COLO829 (cell line): ENCODE results near the gene UBC.
"Not testable (repeated sequence)": the region's sequence is repeated elsewhere in the genome, so short reads cannot be mapped to it uniquely, and the experiment has no call there.

ENCODE experiments used
- DNase-seq: peaks from one replicate; pipeline ENCODE4 v3.0.0; 2012; ENCODE audit warnings: low spot score

Gene UBC

DNA sequence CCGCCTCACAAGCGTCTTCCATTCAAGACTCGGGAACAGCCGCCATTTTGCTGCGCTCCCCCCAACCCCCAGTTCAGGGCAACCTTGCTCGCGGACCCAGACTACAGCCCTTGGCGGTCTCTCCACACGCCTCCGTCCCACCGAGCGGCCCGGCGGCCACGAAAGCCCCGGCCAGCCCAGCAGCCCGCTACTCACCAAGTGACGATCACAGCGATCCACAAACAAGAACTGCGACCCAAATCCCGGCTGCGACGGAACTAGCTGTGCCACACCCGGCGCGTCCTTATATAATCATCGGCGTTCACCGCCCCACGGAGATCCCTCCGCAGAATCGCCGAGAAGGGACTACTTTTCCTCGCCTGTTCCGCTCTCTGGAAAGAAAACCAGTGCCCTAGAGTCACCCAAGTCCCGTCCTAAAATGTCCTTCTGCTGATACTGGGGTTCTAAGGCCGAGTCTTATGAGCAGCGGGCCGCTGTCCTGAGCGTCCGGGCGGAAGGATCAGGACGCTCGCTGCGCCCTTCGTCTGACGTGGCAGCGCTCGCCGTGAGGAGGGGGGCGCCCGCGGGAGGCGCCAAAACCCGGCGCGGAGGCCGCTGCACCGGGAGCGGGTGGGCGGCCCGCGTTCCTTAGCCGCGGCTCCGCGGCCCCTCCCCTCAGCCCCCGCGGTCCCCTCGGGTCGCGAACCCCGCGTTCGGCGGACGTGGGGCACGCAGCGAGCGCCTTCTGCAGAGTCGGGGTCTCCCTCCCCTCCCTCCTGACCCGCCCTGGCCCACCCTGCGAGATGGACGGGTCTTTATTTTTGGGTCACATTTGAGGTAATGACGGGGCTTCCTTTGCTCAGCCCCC lies at the start of gene UBC:
UBC (minus strand) TSS at position 259 of the 847 bp plus-strand sequence. CDS start 879 bp downstream, outside the sequence.
- peak; percentile 61 for DNase-seq

DNA sequence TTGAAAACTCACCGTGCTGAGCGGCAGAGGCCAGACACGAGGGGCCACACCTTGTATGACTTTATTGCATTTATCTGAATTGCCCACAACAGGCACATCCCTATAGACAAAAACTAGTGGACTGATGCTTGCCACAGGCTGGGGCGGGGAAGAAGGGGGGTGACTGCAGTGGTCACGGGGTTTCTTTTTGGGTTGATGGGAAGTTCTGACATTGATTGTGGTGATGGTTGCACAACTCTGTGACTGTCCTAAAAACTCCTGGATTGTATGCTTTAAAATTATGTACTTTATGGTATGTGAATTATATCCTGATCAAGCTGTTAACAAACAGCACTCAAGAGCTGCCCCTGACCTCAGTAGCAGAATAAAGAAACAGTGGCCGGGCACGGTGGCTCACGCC lies 48.8 kb upstream of the UBC start:
- no peak for DNase-seq

DNA sequence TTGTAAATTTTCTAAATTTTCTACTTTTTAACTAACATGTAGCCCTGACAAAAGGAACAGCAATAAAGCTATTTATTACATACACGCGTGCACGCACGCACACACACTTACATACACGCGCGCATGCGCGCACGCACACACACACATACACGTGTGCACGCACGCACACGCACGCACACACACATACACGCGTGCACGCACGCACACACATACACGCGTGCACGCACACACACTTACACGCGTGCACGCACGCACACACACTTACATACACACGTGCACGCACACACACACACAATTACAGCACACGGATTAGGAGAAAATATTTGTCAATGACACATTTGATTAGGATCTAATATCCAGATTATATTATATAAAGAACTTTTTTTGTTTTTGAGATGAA lies 46.6 kb upstream of the UBC start:
- no peak for DNase-seq

DNA sequence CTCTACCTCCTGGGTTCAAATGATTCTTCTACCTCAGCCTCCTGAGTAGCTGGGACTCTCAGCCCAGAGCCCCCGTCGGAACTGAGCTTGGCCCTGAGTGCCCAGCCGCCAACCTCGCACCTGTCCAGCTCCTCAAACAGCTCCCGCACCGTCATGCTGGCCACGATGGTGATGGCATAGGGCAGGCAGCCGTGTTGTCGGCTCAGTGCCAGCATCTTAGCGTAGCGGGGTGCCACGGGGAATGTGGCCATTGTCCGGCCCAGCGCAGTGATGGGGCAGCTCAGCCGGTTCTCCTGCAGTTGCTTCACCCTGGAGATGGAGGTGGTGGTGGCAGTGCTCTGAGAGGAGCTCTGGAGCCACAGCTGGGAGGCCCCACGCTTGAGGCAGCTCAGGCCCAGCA lies 42.1 kb upstream of the UBC start:
- DNase-seq, result no peak

DNA sequence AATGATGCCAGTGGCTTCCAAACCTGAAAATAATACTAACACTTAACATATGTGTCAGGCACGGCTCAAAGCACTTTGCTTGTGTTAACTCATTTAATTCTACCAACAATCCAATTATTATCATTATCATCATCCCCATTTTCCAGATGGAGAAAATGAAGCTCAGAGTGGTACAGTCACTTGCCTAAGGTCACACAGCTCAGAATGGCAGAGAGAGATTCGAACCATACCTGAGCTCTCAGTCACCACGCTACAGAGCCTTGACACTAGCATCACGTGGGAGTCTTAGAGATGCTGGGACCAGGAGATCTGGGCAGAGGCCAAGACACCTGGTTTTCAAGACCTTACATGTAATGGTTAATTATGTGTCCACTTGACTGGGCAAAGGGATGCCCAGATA lies 40.3 kb upstream of the UBC start:
- no peak for DNase-seq

DNA sequence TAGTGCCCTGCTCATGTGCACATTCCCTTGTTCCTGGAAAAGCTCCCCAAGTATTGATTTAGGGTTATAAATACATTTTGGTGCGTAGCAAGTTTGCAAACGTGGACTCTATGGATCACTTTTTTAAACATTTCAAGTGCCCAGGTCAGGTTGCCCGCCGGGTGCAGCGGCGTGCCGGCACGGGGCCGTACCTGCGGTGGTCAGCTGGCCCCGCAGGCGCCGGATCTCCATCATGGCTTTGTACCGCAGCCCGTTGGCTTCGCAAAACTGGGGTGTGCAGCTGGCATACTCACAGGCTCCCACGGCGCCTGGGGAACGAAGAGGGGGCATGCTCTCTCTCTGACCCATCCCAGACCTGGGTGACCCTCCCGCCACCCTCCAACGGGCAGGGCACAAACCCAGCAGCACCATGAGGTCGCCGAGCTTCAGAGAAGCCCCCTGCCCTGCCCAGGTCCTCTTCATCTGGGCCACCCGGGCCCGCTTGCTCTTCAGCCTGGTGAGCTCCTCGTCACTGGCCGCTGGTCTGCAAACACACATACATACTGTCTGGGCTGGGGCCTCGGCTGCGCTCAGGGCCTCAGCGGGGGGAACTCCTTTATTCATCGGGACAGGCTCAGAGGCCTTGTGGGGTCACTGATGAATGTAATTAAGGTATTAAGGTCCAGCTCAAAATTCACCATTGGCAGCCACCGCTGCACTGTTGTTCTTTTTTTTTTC lies 39.4 kb upstream of the UBC start:
- no peak for DNase-seq

DNA sequence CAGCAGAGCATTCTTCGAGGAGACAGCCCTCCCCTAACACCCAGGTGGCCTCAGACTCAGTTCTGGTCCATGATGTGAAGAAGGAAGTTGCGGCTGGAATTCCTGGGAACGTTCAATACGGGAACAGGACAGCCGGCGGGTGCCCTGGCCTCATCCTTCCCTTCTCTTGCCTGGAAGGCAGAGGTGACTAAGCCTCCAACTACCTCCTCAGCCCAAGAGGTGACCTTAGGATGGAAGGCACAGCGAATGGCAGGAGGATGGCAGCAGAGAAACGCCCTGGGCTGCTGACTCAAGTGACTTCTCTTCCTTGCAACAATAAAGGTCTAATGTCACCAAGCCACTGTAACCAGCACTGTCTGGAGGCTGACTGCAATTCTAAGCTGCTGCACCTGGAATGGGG lies 38.4 kb upstream of the UBC start:
- DNase-seq, result no peak

DNA sequence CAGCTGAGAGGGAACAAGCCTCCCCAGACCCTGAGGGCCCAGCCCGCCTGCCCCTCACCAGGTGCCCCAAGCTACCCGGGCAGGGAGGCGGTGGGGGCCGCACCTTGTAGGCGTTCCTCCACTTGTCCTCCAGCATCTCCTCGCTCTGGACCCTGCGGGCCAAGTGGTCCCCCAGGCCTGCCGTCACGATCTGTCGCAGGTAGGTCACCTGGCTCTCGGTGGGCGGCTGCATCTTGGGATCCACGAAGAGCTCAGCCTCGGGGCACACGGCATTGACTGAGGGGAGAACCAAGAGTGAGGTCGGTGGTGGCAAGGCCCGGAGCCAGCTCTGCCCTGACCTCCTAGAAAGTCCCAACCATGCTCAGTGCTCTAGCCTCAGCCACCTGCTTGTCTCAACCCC lies 37.8 kb upstream of the UBC start:
- no peak for DNase-seq

DNA sequence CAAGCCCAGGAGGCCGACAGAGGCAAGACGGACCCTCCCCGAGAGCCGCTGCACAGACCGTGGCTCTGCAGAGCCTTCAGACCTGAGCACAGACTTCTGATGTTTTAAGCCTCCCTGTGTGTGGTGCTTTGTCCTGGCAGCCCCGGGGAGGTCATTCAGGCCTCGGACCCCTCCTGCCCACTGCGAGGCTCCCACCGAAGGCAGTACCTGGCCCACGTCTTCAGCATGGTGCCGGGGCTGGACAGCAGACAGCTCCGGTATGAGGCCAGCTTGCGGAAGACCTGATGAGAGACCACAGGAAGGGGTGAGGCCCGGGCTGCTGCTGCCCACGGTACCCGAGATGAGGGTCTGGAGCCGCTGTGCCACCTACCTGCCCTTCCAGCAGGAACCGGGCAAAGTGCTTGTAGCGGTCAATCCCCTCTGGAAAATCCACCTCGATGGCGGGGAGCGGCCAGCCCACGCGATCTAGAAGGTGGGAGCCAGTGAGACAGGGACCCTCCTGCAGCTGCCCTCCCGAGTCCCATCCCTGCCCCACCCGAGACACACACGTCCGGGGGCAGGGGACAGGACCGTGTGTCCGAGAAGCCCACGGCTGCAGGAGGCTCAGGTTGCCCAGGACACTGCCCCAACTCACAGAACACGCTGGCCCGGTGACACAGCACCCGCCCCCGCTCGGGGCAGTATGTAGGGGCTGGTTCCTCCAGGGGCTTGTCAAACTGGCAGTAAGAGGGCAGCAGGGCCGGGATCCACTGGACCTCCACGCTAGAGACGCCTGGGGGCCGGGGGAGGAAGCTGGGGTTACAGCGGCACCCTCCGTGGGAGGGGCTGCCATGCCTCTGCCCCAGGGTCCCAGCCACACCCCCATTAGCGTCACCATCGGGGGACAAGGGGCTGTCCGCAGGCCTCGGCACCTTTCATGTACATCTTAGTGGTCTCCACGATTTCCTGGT lies 35.6 kb upstream of the UBC start:
- no peak for DNase-seq

DNA sequence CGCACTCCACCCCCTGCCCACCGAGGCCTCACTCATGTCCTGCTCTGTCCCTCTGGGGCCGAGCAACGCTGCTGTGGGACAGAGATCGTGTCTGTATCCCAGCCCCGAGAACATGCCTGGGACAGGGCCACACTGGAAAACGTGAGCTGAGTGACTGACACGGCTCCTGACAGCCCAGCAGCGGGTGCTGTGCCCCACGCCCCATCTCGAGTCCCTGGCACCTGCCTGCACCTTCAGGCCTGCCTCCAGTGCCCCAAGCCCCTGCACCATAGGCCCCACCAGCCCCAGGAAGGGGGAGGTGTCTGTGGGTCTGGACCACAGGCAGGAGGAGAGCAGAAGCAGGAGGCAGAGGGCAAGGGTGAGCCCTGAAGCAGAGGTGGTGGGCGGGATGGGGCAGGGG lies 34.6 kb upstream of the UBC start:
- no peak for DNase-seq

DNA sequence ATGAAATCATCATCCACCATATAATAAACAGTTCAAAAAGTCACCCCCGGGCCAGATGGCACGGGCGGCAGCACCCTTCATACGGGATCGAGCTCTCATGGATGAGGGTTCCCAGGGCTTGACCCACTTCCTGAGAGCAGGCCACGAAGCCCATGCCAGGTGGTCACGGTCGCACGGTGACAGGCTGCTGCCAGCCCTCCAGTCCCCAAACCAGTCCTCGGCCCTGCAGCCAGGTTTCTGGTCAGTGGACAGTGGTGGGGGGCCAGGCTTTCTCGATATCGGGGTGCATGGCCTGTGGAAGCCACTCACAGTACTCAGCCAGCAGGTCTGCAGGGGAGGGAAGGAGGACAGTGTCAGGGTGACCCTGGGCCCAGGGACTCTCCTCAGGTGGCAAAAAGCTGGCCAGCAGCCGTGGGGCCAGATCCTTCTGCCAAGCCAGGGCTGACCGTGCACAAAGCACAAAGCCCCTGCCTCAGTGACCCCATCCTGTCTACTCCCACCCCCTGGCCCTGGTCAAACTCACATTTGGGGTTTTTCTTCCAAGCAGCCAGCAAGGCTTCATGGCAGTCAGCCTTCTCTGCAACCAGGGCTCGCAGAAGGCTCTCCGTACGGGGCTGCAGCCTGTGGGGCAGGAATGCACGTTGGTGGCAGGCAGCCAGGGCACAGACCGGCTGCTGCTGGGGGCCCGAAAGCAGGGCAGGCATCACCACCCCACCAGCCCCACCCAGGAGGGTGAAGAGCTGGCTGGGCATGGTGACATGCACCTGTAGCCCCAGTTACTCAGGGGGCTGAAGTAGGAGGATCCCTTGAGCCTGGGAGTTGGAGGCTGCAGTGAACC lies 33.3 kb upstream of the UBC start:
- DNase-seq, result no peak

DNA sequence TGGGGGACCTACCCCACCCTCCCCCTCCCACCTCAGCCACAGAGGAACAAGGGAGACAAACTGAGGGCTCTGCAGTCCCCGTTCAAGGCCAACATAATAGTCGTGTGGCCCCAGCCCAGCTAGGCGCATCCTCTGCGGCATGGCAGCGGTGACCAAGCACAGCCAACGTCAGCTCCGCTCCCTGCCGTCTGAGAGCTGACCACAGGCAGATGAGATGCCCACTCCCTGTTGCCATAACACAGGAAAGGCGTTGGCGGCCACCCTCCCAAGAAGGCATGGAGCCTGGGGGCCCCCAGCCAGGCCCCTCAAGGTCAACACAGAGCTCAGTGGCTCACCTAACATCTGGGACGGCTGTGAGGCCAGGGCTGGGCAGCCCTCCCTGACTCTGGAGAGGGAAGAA lies 32.6 kb upstream of the UBC start:
- DNase-seq, result no peak

DNA sequence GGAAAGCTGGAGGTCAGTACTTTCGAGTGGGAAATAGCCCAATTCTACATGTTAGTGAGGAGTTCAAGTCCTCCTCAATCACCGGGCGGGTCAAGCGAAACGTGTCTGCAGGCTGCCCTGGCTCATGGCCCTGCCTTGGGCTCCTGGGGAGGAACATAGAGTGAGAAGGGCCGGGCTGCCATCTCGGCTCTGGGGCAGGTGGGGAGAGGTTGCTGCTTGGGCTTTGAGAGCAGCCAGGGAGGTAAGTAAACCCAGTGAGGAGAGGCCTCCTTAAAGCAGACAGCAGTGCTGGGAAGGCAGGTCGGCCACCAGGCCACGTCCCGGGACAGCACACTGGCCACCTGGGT lies 32.0 kb upstream of the UBC start:
- DNase-seq, result no peak

DNA sequence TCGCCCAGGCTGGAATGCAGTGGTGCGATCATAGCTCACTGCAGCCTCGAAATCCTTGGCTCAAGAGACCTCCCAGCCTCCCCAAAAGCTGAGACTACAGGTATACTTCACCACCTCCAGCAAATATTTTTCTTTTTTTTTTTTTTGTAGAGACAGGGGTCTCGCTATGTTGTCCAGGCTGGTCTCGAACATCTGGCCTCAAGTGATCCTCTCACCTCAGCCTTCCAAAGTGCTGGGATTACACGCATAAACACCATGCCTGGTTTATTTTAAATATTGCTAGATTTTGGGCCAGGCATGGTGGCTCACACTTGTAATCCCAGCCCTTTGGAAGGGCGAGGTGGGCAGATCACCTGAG lies 26.7 kb upstream of the UBC start:
- no peak for DNase-seq

DNA sequence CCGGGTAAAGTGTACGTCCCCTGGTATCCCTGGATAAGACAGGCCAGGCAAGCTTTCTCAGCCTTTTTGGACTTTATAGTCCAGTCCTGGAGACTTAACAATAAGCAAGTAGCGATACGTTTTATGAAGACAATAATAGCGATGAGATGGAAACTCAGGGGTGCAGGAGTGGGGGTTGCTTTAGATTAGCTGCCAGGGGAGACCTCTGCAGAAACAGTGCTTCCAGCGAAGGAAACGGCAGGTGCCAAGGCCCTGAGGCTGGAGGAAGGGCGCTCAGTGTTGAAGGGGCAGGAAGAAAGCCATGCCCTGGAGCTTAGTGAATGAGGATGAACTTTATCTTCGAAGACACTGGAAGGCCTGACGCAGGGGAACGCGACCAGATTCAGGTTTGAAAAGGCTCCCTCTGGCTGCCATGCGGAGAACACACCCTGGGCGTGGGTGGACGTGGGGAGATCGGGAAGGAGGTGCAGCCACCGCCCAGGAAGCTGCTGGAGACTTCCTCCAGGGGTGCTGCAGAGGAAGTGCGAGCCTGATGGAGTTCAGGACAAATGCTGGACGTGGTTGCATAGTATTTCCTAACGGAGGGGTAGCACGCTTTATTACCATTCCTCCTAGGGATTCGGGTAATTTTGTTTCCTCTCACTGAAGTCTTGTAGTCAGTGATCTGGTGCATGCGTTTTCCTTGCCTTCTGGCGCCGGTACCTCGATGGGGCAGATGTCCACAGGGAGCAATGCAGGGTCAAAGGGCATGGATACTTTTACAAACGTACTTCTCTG lies 26.1 kb upstream of the UBC start:
- peak; percentile 67 for DNase-seq

DNA sequence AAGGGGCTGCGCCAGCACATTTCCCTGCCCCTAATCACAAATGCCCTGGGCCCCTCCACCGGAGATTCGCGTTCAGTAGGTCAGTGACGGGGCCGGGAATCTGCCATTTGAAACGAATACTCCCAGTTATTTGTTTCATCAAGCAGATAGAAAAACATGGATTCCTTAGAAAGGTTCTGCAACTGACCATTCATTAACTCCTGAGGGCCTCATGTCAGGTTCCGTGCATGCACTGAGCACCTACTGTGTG lies 25.6 kb upstream of the UBC start:
- no peak for DNase-seq

DNA sequence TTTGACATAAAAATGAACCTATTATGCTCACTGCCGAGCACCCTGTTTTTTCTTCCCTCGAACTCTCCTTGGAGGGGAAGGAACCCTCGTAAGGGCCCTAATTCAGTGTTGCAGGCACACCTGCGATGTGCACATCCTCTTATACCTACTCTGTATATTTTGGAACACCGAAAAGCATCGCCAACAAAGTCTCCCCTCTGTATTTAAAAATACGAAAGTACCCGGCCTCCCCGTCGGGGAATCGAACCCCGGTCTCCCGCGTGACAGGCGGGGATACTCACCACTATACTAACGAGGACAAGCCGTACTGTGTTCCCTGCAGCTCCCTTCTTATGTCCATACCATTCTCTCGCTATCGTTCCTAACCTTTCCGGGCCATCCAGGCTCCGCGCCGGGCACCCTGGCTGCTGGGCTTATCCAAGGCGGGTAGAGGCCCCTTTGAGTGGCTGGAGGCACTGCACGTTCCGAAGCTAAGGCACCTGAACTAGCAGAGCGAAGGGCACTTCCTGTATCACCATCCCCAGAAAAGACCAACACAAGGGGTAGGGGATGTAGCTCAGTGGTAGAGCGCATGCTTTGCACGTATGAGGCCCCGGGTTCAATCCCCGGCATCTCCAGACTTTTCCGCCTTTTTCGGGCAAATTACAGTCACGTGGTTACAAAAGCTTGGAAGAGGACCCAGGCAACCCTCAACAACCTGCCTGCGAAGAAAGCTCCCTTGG lies 25.1 kb upstream of the UBC start:
- peak; percentile 86 for DNase-seq

DNA sequence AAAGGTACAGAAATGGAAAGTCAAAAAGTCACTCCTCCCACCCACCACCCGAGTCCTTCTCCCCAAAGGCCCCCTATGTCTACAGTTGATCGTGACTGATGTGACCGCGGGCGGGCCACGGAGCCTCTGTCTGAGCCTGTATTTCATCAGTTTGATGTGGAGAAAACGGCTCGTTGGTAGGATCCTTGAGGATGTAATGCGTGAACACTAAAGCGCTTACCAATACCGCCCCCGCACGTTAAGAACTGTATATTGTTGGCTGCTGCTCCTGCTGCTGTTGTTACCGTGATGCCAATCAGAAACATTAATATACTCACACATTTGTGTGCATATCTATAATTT lies 24.6 kb upstream of the UBC start:
- peak; percentile 33 for DNase-seq

DNA sequence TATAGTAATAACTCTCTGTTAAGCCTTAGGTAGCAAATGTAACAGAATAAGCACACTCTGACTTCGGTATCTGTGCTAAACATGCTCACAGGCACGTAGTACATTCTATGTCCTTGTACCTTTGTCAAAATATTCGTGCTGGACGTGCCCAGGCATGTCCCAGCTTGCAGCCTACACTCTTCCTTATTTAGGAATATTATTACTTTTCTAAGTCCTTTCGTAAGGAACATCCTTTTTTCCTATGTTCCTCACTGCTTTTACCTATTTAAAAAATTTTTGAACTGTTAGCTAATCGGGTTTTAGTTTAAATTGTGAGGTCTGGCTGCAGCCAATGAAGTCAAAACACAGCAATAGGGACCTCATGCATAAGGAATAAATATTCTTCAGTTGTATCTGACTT lies 24.1 kb upstream of the UBC start:
- no peak for DNase-seq

DNA sequence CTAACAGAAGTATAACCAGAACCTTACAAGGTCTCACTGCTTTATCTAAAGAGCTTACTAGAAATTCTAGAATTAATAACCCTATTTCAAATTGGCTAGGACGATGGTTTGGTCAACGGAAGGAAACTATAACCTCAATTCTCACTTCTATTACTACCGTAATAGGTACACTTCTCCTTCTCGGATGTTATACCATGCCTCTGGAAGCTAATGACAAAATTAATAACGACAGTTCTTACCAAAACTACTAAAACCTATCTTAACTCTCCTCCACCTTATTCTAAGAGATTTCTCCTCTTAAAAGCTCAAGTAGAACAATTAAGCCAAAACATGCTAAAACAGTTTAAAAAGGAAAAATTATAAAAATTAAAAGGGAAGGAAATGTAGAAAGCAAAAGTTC lies 23.7 kb upstream of the UBC start:
- no peak for DNase-seq

DNA sequence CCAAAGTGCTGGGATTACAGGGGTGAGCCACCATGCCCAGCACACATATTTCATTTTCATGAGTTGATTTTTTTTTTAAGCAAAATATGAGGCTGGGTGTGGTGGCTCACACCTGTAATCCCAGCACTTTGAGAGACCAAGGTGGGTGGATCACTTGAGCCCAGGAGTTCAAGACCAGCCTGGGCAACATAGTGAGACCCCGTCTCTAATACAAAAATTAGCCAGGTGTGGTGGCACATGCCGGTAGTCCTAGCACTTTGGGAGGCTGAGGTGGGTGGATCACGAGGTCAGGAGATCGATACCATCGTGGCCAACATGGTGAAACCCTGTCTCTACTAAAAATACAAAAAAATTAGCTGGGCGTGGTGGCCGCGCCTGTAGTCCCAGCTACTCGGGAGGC lies 17.1 kb upstream of the UBC start:
- not testable (repeated sequence) for DNase-seq
